GM20000 (cell line): ENCODE data around the gene SLF2.

Experiments used
- DNase-seq: peaks from one replicate; pipeline ENCODE4 v3.0.0; 2012; ENCODE audit warnings: low spot score
- TF ChIP-seq, protein P1 (sequence below): IDR thresholded peaks from 2 replicates; pipeline ENCODE4 v1.5.1; 2012; ENCODE audit warnings: mild to moderate bottlenecking, control low read depth; ENCODE audit errors: extremely low read depth, missing control alignments

The SLF2 gene

DNA sequence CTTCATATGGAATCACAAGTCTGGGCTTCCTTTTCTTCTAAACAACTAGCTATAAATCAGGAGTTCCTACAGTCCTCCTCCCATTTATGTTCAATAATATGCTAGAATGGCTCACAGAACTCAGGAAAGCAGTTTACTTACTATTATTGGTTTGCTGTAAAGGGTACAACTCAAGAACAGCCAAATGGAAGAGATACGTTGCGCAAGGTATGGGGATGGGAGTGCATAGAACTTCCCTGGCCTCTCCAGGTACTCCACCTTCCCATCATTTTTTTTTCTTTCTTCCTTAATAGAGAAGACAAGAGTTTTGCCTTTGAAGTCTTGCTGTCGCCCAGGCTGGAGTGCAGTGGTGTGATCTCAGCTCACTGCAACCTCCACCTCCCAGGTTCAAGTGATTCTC lies 29.5 kb downstream of the SLF2 start:
- TF ChIP-seq, protein P1, sequence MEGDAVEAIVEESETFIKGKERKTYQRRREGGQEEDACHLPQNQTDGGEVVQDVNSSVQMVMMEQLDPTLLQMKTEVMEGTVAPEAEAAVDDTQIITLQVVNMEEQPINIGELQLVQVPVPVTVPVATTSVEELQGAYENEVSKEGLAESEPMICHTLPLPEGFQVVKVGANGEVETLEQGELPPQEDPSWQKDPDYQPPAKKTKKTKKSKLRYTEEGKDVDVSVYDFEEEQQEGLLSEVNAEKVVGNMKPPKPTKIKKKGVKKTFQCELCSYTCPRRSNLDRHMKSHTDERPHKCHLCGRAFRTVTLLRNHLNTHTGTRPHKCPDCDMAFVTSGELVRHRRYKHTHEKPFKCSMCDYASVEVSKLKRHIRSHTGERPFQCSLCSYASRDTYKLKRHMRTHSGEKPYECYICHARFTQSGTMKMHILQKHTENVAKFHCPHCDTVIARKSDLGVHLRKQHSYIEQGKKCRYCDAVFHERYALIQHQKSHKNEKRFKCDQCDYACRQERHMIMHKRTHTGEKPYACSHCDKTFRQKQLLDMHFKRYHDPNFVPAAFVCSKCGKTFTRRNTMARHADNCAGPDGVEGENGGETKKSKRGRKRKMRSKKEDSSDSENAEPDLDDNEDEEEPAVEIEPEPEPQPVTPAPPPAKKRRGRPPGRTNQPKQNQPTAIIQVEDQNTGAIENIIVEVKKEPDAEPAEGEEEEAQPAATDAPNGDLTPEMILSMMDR: no peak
- no peak for DNase-seq

GRCh38 chr10:100943508-100943907 lies 30.7 kb downstream of the SLF2 start:
- no peak for DNase-seq
- TF ChIP-seq, protein P1: no peak

DNA sequence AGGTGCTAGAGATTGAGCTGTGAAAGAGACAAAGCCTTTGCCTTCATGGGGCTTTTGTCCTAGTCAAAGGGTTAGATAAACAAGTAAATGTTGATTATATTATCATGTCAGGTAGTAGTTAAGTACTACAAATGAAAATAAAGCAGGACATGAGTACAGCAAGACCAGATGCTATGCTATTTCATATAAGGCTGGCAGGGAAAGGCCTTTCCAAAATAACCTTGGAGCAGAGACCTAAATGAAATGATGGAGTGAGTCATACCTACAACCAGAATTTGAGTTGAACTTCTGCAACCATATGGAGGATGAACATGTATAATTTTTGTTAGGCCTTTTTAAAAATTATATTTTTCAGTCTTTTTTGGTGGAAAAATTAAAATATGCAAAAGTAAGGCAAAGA lies 33.0 kb downstream of the SLF2 start:
- DNase-seq: no peak
- TF ChIP-seq, protein P1: no peak

DNA sequence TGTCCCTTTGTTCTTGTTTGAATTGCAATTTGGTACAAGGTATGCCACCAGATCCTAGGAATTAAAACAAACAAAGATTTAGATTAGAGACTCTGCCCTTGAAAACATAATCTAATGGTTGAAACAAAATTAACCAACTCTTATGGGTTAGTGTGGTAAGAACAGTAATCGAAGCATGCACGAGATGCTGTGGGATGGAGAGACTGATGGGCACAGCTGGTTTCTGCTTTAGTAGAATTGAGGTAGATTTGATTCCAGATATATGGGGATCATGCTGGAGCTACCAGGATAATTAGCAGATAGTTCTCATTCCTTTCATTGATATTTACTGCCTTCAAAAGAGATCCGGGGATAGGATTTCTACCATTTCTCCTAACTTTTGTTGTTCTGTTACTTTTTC lies 36.2 kb downstream of the SLF2 start:
- DNase-seq: no peak
- TF ChIP-seq, protein P1: no peak

GRCh38 chr10:100960251-100960650 lies 47.5 kb downstream of the SLF2 start:
- no peak for DNase-seq
- TF ChIP-seq, protein P1: no peak

DNA sequence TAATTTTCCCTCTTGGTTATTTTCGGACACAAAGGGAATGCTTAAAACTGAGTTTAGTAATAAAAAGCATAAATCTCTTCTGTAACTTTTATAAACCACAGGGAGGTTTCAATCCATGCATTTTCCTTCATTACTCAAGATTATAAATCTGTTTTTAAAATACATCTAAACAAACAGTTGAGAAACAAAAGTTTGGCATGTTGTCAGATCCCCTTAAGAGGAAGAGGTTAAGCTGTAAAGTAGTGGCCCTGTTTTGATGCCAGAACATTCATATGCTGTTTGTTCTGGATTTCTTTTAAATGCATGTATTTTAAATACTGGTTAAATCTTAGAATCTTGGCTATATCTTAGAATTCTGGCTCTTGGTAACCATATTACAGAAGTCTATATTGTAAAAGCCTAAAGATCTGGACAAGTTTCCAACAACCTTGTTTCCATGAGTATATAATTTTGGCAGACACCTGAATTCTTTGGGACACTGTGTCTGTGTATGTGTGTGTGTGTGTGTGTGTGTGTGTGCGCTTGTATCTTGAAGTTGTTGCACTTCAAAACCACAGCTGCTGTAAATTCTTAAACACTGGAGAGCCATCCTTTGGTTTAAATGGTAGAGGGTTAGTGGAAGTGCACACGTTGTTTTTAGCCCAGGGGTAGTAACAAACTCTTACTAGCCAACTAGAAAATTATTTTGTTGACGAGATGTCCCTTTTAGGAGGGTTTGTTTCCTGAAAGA lies 49.8 kb downstream of the SLF2 start:
- TF ChIP-seq, protein P1: no peak
- DNase-seq: no peak

- TF ChIP-seq, protein P1: no peak
Observed at GRCh38 chr10:100963826-100964225, 51.1 kb downstream of the SLF2 start.

More at GRCh38 chr10:100963826-100964225, 51.1 kb downstream of the SLF2 start:
- DNase-seq: no peak
